Ecto neural progenitor cell (in vitro differentiated cells): ENCODE data around the gene CTTN.

Experiments
- DNase-seq: peaks from one replicate; pipeline ENCODE4 v3.0.0-alpha.2; 2018; ENCODE audit warnings: low spot score

Gene CTTN

DNA sequence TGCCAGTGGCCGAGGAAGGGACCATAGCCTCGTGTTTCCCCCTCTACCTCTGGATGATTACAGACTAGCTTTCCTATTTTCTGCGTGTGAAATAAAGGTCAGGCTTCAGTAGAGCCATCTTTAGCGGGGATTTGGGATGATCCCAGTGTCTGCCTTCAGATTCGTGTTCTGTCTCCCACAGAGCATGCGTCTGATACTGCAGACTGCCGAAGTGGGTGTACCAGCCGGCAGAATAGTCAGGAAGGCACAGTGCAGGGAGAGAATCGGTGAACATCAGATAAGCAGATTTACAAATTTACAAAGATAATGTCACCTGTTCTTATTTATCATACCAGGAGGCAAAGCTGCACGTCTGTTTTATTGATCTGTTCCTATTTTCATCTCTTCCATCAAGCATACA lies 11.1 kb downstream of the CTTN start:
- no peak for DNase-seq

DNA sequence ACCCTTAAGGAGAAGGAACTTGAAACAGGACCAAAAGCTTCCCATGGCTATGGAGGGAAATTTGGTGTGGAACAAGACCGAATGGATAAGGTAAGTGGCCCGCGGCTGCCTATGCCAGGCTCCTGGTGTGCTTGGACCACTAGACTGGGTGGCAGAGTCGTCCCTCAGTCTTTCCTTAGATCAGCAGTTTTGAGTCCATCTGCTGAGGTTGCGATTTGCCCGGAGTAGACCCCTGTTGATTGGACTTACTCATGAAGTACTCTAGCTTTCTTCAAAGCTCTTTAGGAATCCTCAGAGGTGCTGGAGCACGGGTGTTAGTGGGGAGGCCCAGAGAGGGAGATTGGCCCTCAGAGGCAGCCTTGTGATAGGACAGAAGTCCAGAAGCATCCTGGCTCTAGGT lies 11.5 kb downstream of the CTTN start:
- DNase-seq, result no peak

DNA sequence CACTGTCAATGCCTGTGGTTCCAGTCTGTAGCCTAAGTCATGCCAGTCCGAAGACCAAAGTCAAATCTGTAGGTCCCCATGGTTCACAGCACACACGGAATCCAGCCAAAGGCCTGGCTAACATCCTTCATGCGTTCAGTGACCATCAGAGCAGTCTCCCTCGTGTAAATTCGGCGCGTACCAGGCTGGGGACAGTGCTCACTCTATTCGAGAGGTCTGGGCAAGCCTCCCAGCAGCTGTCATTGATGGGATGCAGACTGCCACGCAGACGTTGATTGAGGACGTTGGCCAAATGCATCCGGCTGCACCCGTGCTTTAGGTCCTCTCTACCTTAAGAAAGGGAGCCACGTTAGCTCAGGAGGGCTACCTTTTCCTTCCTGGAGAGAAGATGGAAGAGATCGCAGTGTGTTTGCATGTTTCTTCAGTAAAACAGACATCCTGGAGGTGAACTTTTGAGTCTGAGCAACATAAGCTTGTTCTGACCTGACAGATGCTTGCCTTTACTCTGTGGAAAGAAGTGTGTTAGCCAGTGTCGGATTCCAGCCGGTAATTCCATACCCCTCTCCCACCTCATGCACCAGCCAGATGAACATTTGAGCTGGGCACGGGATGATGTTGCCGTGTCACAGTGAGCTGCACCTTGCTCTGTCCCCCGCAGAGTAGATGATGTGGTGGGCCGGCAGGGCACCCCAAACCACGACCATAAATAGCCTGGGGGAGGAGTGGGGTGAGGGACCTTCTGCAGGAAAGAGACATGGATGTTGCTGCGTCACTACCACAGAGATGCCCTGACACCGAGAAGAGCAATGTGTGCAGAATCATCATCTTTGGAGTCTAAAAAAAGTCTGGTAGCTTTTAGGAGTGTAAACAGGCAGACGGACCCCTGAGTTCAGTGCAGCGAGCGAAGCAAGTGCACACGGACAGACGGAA lies 12.2 kb downstream of the CTTN start:
- DNase-seq, result no peak

DNA sequence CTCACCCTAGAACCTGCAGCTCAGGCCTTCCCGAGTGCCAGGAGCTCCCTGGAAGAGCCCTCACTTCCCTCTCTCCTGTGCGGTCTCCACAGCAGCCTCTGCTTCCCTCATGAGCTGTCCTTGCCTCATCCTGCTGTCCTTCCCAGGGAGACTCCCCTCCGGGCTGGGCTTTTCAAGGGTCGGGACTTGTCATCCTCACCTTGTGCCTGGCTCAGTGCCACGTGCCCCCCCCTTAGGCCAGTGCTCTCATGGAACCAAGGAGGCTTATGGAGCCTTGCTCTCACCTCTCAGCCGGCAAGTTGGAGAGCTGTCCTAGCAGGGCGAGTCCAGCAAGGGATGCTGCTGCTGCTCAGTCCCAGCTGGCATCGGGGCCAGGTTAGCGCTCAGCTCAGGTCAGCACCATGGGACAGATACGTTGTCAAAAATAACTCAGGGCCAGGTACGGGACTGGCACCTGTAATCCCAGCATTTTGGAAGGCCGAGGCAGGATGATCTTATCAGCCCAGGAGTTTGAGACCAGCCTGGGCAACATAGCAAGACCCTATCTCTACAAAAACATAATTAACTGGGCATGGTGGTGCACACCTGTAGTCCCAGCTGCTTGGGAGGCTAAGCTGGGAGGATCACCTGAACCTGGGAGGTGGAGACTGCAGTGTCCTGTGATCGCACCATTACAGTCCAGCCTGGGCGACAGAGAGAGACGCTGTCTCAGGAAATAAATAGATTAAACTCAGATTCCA lies 13.6 kb downstream of the CTTN start:
- no peak for DNase-seq

DNA sequence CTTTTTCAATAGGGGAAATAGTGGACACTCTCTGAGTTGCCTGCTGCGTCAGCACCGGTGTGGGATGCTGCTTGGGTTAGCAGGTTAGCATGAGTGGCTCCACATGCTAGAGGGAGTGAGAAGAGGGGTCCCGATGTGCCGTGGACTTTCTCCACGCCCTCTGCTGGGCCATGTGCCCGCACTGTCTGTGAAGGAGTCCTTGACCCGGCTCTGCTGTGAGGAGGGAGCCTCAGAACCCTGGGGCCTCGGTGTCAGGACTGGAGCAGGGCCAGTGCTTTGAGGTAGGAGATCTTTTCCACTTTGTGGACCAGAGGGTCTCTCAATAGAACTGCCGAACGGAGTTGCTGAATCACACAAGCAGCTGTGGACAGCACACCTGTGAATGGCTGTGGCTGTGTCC lies 14.8 kb downstream of the CTTN start:
- no peak for DNase-seq

DNA sequence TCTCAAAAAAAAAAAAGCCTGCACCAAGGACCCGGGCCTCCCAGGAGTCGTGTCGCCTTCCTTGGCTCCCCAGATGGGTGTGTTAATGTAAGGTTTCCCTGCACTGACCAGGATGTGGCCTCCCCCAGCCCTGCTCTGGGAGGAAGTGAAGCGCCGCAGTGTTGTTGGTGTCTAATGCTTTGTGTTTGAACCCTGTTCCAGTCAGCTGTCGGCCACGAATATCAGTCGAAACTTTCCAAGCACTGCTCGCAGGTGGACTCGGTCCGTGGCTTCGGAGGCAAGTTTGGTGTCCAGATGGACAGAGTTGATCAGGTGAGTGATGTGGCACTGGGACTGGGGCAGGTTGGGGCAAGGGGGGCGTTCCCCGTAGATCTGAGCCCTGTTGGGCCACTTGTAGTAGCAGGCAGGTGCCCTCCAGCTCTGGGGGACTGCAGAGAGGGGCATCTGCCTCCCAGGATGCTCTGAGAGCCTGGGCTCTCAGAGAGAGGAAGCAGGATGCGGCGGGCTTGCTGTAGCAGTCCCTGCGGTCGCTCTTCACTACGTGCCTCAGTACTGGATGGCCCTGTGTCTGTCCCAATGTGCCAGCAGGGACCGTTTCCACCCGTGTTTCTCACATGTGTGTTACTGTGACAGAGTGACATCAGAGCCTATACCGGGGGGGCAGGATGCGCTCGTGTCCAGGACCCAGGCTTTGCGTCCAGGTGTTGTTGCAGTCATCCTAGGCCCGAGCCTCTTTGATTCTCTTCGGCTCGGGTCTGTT lies 16.2 kb downstream of the CTTN start:
- no peak for DNase-seq

DNA sequence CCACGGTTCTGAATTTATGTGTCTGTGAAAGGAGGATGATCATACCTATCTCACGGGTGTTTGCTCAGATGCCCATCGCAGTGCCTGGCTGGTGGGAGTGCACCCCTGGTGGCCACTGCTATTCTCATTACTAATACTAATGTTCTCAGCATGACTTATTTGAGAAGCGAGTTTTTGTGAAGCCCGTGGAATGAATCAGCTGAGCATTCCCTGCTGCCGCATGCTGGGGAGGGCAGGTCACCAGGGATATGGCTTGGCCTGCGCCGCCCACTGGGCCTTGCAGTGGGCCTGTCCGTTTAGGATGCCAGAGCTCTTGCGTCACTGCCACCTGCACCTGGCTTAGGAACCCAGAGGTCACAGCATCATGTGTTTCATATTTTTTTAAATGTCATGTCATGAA lies 16.9 kb downstream of the CTTN start:
- DNase-seq, result no peak

DNA sequence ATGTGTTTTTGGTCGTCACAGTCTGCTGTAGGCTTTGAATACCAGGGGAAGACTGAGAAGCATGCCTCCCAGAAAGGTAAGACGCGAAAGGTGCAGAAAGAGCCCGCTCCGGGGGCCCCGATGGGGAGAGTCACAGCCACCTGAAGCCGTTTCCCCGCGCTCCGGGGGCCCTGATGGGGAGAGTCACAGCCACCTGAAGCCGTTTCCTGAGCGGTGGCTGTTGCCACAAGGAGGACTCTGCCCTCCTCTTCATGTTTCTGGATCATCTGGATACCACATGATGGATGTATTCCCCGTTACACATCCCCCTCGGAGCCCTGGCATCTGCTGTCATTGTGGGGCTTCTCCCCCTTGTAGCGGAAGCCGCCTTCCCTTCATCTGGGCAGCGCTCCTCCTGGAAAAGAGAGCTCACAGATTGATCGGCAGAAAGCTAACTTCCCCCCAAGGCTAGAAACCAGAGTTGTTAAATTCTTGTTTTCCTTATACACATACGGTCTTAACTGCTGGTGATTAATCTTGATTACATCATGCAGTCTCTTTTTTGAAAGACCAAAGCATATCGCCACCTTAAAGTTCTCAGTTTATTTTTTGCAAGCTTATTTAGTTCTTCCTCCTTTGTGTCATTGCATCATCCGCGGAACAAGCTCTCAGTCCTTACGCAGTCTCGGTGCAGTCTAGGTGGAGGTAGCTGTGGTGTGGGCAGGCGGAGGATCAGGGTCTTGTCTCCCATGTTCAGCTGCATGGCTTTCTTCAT lies 17.5 kb downstream of the CTTN start:
- no peak for DNase-seq

DNA sequence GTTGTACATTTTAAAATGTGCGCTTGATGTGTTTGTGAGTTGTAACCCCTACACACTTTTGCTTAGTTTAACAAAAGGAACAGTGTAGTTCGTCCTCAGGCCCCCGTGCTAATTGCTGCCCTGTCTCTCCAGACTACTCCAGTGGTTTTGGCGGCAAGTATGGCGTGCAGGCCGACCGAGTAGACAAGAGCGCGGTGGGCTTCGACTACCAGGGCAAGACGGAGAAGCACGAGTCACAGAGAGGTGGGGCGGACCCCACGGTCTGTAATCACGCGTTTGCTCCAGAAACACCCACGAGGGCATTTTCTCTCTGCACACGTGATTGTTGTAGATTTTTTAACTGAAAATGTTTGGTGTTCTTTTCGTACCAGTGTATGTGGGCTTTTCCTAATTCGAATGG lies 18.6 kb downstream of the CTTN start:
- DNase-seq, result no peak

DNA sequence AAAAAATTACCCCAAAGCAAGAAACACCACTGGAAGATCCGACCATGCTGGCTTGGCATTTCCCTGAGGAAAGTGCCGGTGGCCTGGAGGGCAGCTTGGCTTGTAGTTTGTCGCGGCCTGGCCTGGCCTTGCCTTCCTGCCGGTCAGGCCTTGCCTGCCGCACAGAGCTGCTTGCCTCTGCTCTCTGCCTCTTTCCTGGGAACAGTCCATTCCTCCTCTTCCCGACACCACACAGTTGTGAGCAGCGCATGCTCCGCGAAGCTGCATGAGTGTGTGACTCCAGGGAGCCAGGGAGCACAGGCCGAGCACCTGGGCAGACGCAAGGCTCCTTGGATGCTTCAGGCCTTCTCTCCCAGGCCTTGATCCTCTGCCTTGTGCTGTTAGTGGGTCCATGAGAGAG lies 19.8 kb downstream of the CTTN start:
- DNase-seq, result no peak

DNA sequence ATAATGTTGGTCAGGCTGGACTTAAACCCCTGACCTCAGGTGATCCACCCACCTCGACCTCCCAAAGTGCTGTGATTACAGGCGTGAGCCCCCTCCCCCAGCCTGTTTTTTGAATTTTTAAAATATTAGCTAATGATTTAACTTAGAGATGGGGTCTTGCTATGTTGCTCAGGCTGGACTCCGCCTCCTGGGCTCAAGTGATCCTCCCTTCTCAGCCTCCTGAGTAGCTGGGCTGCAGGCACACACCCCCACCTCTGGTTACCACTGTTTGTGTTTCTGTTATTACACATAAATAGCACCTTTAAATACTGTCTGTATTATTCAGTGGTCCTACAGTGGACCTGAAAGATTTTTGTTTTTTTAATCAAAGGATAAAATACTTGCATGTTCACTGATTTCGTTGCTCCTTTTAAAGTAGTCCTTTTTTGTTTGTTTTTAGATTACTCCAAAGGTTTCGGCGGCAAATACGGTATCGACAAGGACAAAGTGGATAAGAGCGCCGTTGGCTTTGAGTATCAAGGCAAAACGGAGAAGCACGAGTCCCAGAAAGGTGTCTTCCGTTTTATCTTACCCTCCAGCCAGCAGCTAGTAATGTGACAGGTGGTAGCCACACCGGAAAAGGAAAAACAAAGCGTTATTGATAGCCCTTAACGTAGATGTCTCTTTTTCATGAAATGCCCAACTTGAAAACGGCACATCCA lies 21.1 kb downstream of the CTTN start:
- DNase-seq, result no peak

DNA sequence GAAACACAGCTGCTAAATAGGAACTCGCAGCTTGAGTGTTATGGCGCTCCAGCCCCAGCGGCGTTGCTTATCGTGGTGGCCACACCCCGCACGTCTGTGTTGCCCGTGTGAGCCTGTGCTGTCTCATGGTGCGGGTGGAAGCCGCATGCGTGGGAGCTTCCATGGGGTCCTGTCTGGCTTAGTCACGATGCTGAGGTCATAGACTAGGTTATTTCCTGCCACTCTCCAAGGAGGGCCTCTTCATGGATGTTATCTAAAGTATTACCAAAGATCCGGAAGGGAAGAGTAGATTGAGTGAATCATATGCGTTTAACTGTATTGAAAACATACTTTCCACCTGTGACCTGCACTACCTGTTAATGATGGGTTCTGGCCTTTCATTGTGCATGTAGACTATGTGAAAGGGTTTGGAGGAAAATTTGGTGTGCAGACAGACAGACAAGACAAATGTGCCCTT lies 21.7 kb downstream of the CTTN start:
- DNase-seq, result no peak

DNA sequence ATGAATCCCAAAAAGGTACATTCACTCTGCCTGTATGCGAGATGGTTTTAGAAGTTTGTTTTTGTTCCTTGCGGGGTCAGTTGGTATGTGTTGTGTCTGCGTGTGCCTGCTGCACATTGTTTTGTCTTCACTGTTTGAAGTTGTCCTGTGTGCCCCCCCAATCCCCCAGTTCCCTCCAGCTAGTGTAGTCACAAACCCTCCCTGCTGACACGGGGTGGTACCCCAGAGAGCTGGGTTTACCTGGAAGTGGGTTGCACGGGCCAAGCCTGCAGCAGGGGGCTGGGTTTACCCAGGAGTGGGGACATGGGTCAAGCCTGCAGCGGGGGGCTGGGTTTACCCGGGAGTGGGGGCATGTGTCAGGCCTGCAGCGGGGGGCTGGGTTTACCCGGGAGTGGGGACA lies 22.2 kb downstream of the CTTN start:
- no peak for DNase-seq

DNA sequence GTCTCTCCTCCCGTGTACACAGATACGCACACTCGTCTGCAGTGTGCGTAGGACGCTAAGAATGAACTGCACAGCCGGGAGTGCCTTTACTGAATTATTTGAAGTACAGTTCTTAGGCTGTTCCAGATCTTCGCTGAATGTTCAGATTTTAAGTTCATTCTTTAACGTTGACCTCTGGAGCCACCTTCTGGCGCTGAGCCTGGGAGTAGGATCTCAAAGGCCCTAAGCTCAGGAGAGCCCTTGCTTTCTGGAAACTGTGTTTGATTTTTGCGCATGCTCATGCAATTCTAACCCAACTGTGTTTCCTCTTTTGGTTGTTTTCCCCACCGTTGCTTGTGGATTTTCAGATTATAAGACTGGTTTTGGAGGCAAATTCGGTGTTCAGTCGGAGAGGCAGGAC lies 22.8 kb downstream of the CTTN start:
- no peak for DNase-seq

DNA sequence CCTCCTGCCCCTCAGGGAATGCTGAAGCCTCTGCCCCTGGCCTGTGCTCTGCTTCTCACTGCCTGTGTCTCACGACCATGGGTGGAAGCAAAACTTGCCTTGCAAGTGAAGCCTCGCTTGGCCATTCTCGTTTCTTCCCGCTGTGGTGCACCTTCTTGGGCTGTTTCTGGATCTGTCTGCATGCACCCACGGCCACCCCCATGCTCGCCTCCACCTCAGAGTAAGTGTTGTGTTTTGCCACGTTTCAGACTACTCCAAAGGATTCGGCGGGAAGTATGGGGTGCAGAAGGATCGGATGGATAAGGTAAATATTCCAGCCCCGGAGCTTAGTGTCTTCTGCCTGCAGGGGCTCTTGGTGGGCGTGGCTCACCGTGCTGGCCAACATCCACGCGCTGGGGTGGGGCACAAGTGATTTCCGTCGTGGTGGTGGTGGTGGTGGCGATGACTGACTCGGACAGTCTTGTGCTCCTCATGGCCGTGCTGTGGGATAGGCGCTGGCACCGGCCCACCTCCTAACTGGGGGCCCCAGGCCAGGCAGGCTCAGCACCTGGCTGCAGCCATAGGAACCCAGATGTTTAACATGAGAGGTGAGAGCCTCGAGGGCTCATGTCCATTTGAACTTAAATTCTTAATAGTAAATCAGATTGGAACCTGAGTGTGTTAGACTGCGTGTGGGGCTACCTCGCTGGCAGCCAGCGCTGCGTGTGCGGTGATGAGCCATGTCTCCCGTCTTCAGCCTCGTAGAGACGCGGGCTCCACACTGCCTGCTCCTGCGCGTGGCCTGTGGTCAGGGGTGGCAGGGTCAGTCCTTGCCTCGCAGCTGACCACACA lies 24.6 kb downstream of the CTTN start:
- DNase-seq, result no peak

DNA sequence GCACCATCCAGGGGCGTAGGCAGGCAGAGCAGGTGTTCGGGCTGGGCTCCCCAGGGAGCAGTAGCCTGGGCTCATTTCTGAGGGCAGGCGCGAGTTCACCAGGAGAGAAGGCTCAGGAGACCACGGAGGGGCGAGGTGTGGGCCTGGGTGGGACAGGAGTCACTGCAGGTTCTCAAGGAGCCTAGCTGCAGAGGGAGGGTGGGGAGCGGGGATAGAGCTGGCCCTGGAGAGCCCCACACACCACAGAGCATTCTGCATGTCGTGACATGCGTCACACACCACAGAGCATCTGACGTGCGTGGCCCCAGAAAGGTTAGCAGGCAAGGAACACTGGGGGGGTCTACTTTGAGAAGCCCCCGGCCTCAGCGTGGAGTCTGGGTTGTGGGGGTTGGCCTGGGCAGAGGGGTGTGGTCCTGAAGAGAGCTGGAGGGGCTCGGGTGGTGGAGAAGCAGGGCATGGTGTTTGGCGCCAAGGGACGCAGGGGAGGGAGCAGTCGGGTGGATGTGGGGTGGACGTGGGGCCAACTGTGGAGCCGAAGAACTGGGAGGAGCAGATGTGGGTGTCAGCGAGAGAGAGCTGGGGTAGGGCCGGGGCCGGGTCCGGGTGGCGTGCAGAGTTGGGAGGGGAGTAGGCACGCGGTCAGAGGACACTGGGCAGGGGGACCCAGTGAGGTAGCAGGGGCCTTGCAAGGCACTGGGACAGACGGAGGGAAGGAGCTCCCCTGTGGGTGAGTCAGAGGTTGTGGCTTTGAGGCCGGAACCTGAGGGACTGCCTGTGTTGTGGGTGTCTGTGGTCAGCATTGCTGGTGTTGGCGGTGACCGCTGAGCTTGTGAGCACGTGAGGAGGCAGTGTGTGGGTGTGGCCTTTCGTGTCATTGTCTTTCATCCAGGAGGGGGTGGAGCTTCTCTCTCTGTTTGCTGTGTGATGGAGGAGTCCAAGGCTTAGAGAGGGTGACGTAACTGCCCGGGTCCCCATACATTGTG lies 25.5 kb downstream of the CTTN start:
- DNase-seq, result no peak

DNA sequence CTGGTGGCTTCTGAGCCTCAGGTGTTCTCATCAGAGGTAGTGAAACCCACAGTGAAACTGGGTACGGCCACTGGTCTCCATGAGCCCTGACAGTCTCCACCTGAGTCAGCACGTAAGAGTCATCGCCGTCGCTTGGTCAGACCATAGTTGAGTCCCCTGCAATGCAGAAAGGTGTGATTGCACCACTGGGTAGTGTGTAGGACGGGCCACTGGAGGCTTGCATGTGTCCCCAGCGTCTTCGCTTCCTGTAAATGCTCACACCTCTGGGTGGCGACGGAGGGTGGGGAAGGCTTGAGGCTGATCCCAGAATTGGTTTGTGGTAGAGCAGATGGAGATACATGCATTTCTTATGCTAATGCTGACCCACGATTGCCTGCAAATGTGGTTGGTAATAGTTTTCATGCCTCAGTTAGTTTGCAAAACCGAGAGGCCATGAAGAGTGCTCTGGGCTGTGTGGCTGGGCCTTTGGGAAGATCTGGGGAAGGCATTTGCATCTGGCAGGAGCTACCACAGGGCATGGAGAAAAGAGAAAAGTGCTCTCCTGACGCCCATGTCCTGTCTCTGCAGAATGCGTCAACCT lies 26.5 kb downstream of the CTTN start:
- no peak for DNase-seq

DNA sequence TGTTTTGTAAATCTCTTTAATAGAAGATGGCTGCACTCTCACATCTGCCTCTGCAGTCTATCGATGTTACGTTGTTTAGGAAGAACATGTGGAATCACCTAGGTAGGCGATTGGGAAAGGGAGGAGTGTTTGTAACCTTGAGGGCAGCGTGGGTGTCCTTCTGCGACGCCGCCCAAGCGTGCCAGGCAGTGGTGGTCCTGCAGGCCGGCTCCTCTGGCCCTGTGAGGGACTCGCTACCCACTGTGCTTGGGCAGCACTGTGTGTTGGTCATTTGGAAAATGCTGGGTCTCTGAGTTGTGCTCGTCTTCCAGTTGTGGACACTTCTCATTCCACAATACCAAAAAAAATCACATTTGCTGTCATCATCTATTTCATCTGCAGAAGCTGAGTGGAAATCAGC lies 29.1 kb downstream of the CTTN start:
- DNase-seq, result no peak
